H9 (cell line): ENCODE data around the gene SOCS4. TPM values are rescaled to one million over a fixed set of nuclear protein-coding genes. Genes with fewer than 3 reads are reported as not detected.

Experiments used
- DNase-seq: peaks from one replicate; pipeline ENCODE4 v3.0.0-alpha.2; 2017
- H2AFZ ChIP-seq: one replicate; pipeline ENCODE4 v1.6.1; 2013; ENCODE audit warnings: mild to moderate bottlenecking, low read length, control low read depth, moderate library complexity
- H2AK5ac ChIP-seq: 2 replicates; pipeline ENCODE4 v1.6.1; 2013; ENCODE audit warnings: low read length, control low read depth, mixed read lengths; ENCODE audit not compliant: insufficient read length
- H2BK120ac ChIP-seq: one replicate; pipeline ENCODE4 v1.6.1; 2013; ENCODE audit warnings: low read depth, mild to moderate bottlenecking, low read length, control low read depth, inconsistent platforms; ENCODE audit not compliant: poor library complexity, severe bottlenecking
- H2BK12ac ChIP-seq: 2 replicates; pipeline ENCODE4 v1.6.1; 2013; ENCODE audit warnings: low read length, control low read depth, mixed read lengths, low read depth; ENCODE audit not compliant: insufficient read length
- H2BK15ac ChIP-seq: 2 replicates; pipeline ENCODE4 v1.6.1; 2013; ENCODE audit warnings: low read depth, low read length, control low read depth
- H2BK20ac ChIP-seq: one replicate; pipeline ENCODE4 v1.6.1; 2013; ENCODE audit warnings: low read depth, mild to moderate bottlenecking, low read length, control low read depth, inconsistent platforms; ENCODE audit not compliant: poor library complexity, severe bottlenecking
- H2BK5ac ChIP-seq: 2 replicates; pipeline ENCODE4 v1.6.1; 2013; ENCODE audit warnings: low read length, control low read depth, mixed read lengths; ENCODE audit not compliant: insufficient read length
- H3K14ac ChIP-seq: 2 replicates; pipeline ENCODE4 v1.6.1; 2013; ENCODE audit warnings: low read length, control low read depth; ENCODE audit not compliant: insufficient read depth
- H3K18ac ChIP-seq: 2 replicates; pipeline ENCODE4 v1.6.1; 2013; ENCODE audit warnings: low read depth, mild to moderate bottlenecking, mixed read lengths, low read length, control low read depth; ENCODE audit not compliant: insufficient read length
- H3K23ac ChIP-seq: 2 replicates; pipeline ENCODE4 v1.6.1; 2013; ENCODE audit warnings: low read length, control low read depth, mixed read lengths, low read depth; ENCODE audit not compliant: insufficient read length
- H3K23me2 ChIP-seq: 2 replicates; pipeline ENCODE4 v1.6.1; 2013; ENCODE audit warnings: low read depth, mild to moderate bottlenecking, mixed read lengths, low read length, control low read depth; ENCODE audit not compliant: insufficient read length, poor library complexity, severe bottlenecking
- H3K27ac ChIP-seq: 2 replicates; pipeline ENCODE4 v1.5.1; 2013; ENCODE audit warnings: low read length, control low read depth, mixed read lengths, low read depth; ENCODE audit not compliant: insufficient read length
- H3K27me3 ChIP-seq: 2 replicates; pipeline ENCODE4 v1.6.1; 2013; ENCODE audit warnings: low read length, control low read depth, inconsistent platforms; ENCODE audit not compliant: insufficient read depth
- H3K4ac ChIP-seq: 2 replicates; pipeline ENCODE4 v1.6.1; 2013; ENCODE audit warnings: low read depth, mild to moderate bottlenecking, control low read depth, inconsistent platforms, low read length, moderate library complexity
- H3K4me1 ChIP-seq: 2 replicates; pipeline ENCODE4 v1.6.1; 2013; ENCODE audit warnings: low read length, control low read depth, inconsistent platforms; ENCODE audit not compliant: insufficient read depth
- H3K4me2 ChIP-seq: 2 replicates; pipeline ENCODE4 v1.6.1; 2013; ENCODE audit warnings: low read length, control low read depth, mixed read lengths; ENCODE audit not compliant: insufficient read length, insufficient read depth
- H3K56ac ChIP-seq: 2 replicates; pipeline ENCODE4 v1.6.1; 2013; ENCODE audit warnings: low read depth, mild to moderate bottlenecking, mixed read lengths, low read length, control low read depth; ENCODE audit not compliant: insufficient read length
- H3K79me1 ChIP-seq: 2 replicates; pipeline ENCODE4 v1.6.1; 2013; ENCODE audit warnings: low read depth, mild to moderate bottlenecking, moderate library complexity, low read length, control low read depth, inconsistent platforms; ENCODE audit not compliant: insufficient read depth, poor library complexity, severe bottlenecking
- H3K79me2 ChIP-seq: 2 replicates; pipeline ENCODE4 v1.6.1; 2013; ENCODE audit warnings: low read length, control low read depth, inconsistent platforms; ENCODE audit not compliant: insufficient read depth
- H3K9ac ChIP-seq: 2 replicates; pipeline ENCODE4 v1.6.1; 2013; ENCODE audit warnings: low read length, control low read depth, mixed read lengths; ENCODE audit not compliant: insufficient read length; ENCODE audit errors: extremely low read depth
- H3K9me3 ChIP-seq: one replicate; pipeline ENCODE4 v1.6.1; 2013; ENCODE audit warnings: low read depth, low read length, inconsistent platforms; ENCODE audit not compliant: control insufficient read depth
- H3T11ph ChIP-seq: one replicate; pipeline ENCODE4 v1.6.1; 2013; ENCODE audit warnings: mild to moderate bottlenecking, low read length, control low read depth, inconsistent platforms
- H4K20me1 ChIP-seq: one replicate; pipeline ENCODE4 v1.6.1; 2013; ENCODE audit not compliant: control insufficient read depth, insufficient read length, insufficient read depth
- H4K5ac ChIP-seq: 2 replicates; pipeline ENCODE4 v1.6.1; 2013; ENCODE audit warnings: low read depth, mild to moderate bottlenecking, mixed read lengths, low read length, control low read depth; ENCODE audit not compliant: insufficient read length
- H4K8ac ChIP-seq: replicated peaks from 2 replicates; pipeline ENCODE4 v1.6.1; 2013; ENCODE audit warnings: low read length, control low read depth, mixed read lengths, low read depth; ENCODE audit not compliant: insufficient read length
- H4K91ac ChIP-seq: 2 replicates; pipeline ENCODE4 v1.6.1; 2013; ENCODE audit warnings: low read depth, mild to moderate bottlenecking, moderate library complexity, mixed read lengths, low read length, control low read depth; ENCODE audit not compliant: insufficient read length
- H3K27ac Mint-ChIP-seq, 3 experiments: 2 replicates in 2 of 3; 3 replicates in 1 of 3; pipeline ENCODE4 v1.8.0; 2020 to 2021; ENCODE audit warnings: mixed read lengths in 3 of 3, mild to moderate bottlenecking in 1 of 3, moderate library complexity in 1 of 3
- H3K27me3 Mint-ChIP-seq: 2 replicates; pipeline ENCODE4 v1.8.0; 2021; ENCODE audit warnings: low read depth, mild to moderate bottlenecking, moderate library complexity, mixed read lengths
- H3K36me3 Mint-ChIP-seq, 3 experiments: 2 replicates in 2 of 3; 3 replicates in 1 of 3; pipeline ENCODE4 v1.8.0; 2020 to 2021; ENCODE audit warnings: low read depth in 3 of 3, mixed read lengths in 3 of 3; ENCODE audit not compliant: insufficient read depth in 1 of 3
- H3K4me1 Mint-ChIP-seq, 2 experiments: 2 replicates each; pipeline ENCODE4 v1.8.0; 2020; ENCODE audit warnings: mixed read lengths in 2 of 2
- H3K4me3 Mint-ChIP-seq, 2 experiments: 2 replicates in 1 of 2; 3 replicates in 1 of 2; pipeline ENCODE4 v1.8.0; 2020 to 2021; ENCODE audit warnings: mild to moderate bottlenecking in 2 of 2, mixed read lengths in 2 of 2, moderate library complexity in 1 of 2
- H3K9me3 Mint-ChIP-seq, 2 experiments: 2 replicates in 1 of 2; 3 replicates in 1 of 2; pipeline ENCODE4 v1.8.0; 2020; ENCODE audit warnings: mild to moderate bottlenecking in 2 of 2, mixed read lengths in 2 of 2, moderate library complexity in 1 of 2
- WGBS: extraction: QIAGEN DNeasy Blood & Tissue Kit; methylation state at CpG from one replicate; pipeline ENCODE4 v1.1.7; 2013; ENCODE audit warnings: missing lambda C conversion rate, low lambda C conversion rate, mixed read lengths; ENCODE audit not compliant: insufficient read length; ENCODE audit errors: extremely low coverage; 5-methylcytosine and 5-hydroxymethylcytosine counted together
- total RNA-seq: library from RNA; stranded (reverse); gene quantifications from 2 replicates; pipeline ENCODE4 v1.2.1, GENCODE V29; 2021
- TF ChIP-seq, protein P1 (sequence below): fragments of 200-600 bp; sonication (generic); conservative IDR thresholded peaks from 3 replicates; pipeline ENCODE4 v1.8.0; 2021; ENCODE audit warnings: antibody characterized with exemption, mild to moderate bottlenecking

SOCS4 gene
- total RNA-seq, 1 experiment from 2014 or later: 38.5 TPM

DNA sequence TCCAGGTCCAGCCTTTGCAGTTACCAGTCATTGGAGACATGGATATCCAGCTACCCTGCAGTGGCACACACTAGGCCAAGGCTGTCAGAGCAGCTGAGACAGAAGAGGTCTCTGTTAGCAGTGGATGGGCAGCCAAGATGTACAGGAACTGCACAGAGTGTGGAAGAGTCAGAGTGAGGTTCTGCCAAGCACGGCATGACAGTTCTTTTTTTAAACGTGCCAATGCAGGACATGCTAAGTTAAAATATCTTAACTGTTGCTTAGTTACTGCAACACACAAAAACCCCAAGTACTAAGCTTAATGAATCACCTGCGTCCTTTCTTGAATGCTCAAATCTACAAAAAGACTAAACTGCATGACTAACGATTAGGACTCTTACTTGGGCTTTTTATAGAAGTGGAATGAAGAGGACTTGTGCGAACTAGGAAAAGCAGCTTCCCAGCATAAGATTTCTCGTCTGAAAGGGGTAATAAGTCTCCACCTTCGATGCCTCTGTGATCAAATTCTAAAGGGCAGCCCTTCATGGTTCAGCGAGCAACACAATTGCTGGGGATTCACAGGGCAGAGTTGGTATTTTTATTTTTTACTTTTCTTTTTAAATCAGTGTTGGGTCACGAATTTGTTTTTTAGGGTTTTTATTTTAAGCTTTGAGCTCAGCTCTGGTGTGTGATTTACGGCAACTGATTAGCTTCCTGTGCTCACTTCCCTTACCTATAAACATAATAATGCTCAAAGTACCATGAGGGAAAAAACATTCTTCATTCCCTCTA, 45.0 kb downstream of the SOCS4 start:
- H3K4me3 Mint-ChIP-seq: no peak overlapping the region
- no peak overlapping the region for H3K56ac ChIP-seq
- no peak overlapping the region for H2BK5ac ChIP-seq
- peaks cover 12 to 13% of the 10 kb centered on the region in 2 experiments for H3K4me1 Mint-ChIP-seq
- no peak overlapping the region for H3K23ac ChIP-seq
- H2BK12ac ChIP-seq: no peak overlapping the region
- H2AFZ ChIP-seq: no peak overlapping the region
- H4K5ac ChIP-seq: no peak overlapping the region
- no peak overlapping the region for H3K4me2 ChIP-seq
- H3K9me3 Mint-ChIP-seq: no peaks in the 10 kb centered on the region
- H3K18ac ChIP-seq: no peak overlapping the region
- no peak overlapping the region for H4K8ac ChIP-seq
- no peak overlapping the region for H3K14ac ChIP-seq
- peaks cover 0 to 7% (median 4%) of the 10 kb centered on the region in 3 experiments; a peak in 2 of 7 replicates for H3K36me3 Mint-ChIP-seq
- WGBS: no CpG with 5 or more reads among the region's 10 CpGs
- H4K20me1 ChIP-seq: no peaks in the 10 kb centered on the region
- no peak overlapping the region for H3K4ac ChIP-seq
- no peaks in the 10 kb centered on the region for H3K79me1 ChIP-seq
- no peak overlapping the region for H2BK15ac ChIP-seq
- no peaks in the 10 kb centered on the region for H3K9me3 ChIP-seq
- peak overlapping the region in 2 of 3 experiments; percentile 68 to 71; a peak in 1 of 7 replicates for H3K27ac Mint-ChIP-seq
- H3K79me2 ChIP-seq: no peaks in the 10 kb centered on the region
- no peak overlapping the region for H4K91ac ChIP-seq
- no peaks in the 10 kb centered on the region for H3K27me3 Mint-ChIP-seq
- no peak overlapping the region for H2BK20ac ChIP-seq
- no peaks in the 10 kb centered on the region for H3K27me3 ChIP-seq
- H2BK120ac ChIP-seq: no peak overlapping the region
- H3K27ac ChIP-seq: no peak overlapping the region
- H3K4me1 ChIP-seq: no peaks in the 10 kb centered on the region; the same call in 1 of the 2 replicates
- H2AK5ac ChIP-seq: no peak overlapping the region
- DNase-seq: no peak
- H3K9ac ChIP-seq: no peak overlapping the region
- TF ChIP-seq, protein P1, sequence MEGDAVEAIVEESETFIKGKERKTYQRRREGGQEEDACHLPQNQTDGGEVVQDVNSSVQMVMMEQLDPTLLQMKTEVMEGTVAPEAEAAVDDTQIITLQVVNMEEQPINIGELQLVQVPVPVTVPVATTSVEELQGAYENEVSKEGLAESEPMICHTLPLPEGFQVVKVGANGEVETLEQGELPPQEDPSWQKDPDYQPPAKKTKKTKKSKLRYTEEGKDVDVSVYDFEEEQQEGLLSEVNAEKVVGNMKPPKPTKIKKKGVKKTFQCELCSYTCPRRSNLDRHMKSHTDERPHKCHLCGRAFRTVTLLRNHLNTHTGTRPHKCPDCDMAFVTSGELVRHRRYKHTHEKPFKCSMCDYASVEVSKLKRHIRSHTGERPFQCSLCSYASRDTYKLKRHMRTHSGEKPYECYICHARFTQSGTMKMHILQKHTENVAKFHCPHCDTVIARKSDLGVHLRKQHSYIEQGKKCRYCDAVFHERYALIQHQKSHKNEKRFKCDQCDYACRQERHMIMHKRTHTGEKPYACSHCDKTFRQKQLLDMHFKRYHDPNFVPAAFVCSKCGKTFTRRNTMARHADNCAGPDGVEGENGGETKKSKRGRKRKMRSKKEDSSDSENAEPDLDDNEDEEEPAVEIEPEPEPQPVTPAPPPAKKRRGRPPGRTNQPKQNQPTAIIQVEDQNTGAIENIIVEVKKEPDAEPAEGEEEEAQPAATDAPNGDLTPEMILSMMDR: no peak
- H3T11ph ChIP-seq: no peak overlapping the region
- no peaks in the 10 kb centered on the region for H3K23me2 ChIP-seq
